Neural progenitor cell (in vitro differentiated cells): ENCODE data around the gene C19orf81. TPM values are rescaled to one million over a fixed set of nuclear protein-coding genes. Genes with fewer than 3 reads are reported as not detected.
A peak's percentile ranks its signal among the peaks of the same experiment; 100 is the strongest.
"Not testable (repeated sequence)": the region's sequence is repeated elsewhere in the genome, so short reads cannot be mapped to it uniquely, and the experiment has no call there.

Source experiments
- DNase-seq: peaks from one replicate; pipeline ENCODE4 v3.0.0-alpha.2; 2016; ENCODE audit warnings: low spot score
- H2AFZ ChIP-seq: fragments of 200-600 bp; sonication (generic); replicated peaks from 2 replicates; pipeline ENCODE4 v1.6.1; 2016; ENCODE audit warnings: antibody characterized with exemption
- H3F3A ChIP-seq: fragments of 200-600 bp; sonication (generic); 2 replicates; pipeline ENCODE4 v1.6.1; 2016; ENCODE audit warnings: antibody characterized with exemption, low read depth
- H3K27ac ChIP-seq: fragments of 200-600 bp; sonication (generic); 2 replicates; pipeline ENCODE4 v1.5.1; 2016; ENCODE audit warnings: mild to moderate bottlenecking
- H3K27me3 ChIP-seq: fragments of 200-600 bp; sonication (generic); 2 replicates; pipeline ENCODE4 v1.6.1; 2016; ENCODE audit warnings: mild to moderate bottlenecking, moderate library complexity
- H3K36me3 ChIP-seq: fragments of 200-600 bp; sonication (generic); 2 replicates; pipeline ENCODE4 v1.5.1; 2016
- H3K4me1 ChIP-seq: fragments of 200-600 bp; sonication (generic); 2 replicates; pipeline ENCODE4 v1.6.1; 2016; ENCODE audit warnings: mixed run types
- H3K4me2 ChIP-seq: fragments of 200-600 bp; sonication (generic); 2 replicates; pipeline ENCODE4 v1.6.1; 2016
- H3K4me3 ChIP-seq: fragments of 200-600 bp; sonication (generic); 2 replicates; pipeline ENCODE4 v1.5.1; 2016
- H3K79me2 ChIP-seq: fragments of 200-600 bp; sonication (generic); 2 replicates; pipeline ENCODE4 v1.6.1; 2016; ENCODE audit warnings: low read depth
- H3K9ac ChIP-seq: fragments of 200-600 bp; sonication (generic); 2 replicates; pipeline ENCODE4 v1.6.1; 2016
- H3K9me3 ChIP-seq: fragments of 200-600 bp; sonication (generic); 2 replicates; pipeline ENCODE4 v1.5.1; 2016; ENCODE audit warnings: low read depth
- H4K20me1 ChIP-seq: fragments of 200-600 bp; sonication (generic); 2 replicates; pipeline ENCODE4 v1.6.1; 2016; ENCODE audit warnings: low read depth
- H3K27ac Mint-ChIP-seq: 3 replicates; pipeline ENCODE4 v1.8.0; 2021; ENCODE audit warnings: mixed read lengths
- H3K27me3 Mint-ChIP-seq: 2 replicates; pipeline ENCODE4 v1.8.0; 2022; ENCODE audit warnings: low read depth, mild to moderate bottlenecking, inconsistent platforms, moderate library complexity, mixed read lengths; ENCODE audit not compliant: insufficient read depth
- H3K36me3 Mint-ChIP-seq: 3 replicates; pipeline ENCODE4 v1.8.0; 2021; ENCODE audit warnings: mixed read lengths
- H3K4me1 Mint-ChIP-seq: 3 replicates; pipeline ENCODE4 v1.8.0; 2021; ENCODE audit warnings: mixed read lengths
- H3K4me3 Mint-ChIP-seq: 3 replicates; pipeline ENCODE4 v1.8.0; 2021; ENCODE audit warnings: mild to moderate bottlenecking, moderate library complexity, mixed read lengths
- H3K9me3 Mint-ChIP-seq: 3 replicates; pipeline ENCODE4 v1.8.0; 2020; ENCODE audit warnings: mixed read lengths
- EZH2 ChIP-seq: fragments of 200-600 bp; sonication (generic); IDR thresholded peaks from 2 replicates; pipeline ENCODE4 v1.6.1; 2017; ENCODE audit warnings: antibody characterized with exemption, mild to moderate bottlenecking, moderate library complexity
- EZH2phosphoT487 ChIP-seq: fragments of 200-600 bp; sonication (generic); IDR thresholded peaks from 2 replicates; pipeline ENCODE4 v1.6.1; 2017; ENCODE audit warnings: antibody characterized with exemption
- total RNA-seq: library from RNA; depleted of rRNA; stranded (reverse); fragments of >200 nt; gene quantifications from 2 replicates; pipeline ENCODE4 v1.2.3, GENCODE V29; 2015; ENCODE audit warnings: low replicate concordance
- TF ChIP-seq, protein P1 (sequence below): fragments of 200-600 bp; sonication (generic); IDR thresholded peaks from 2 replicates; pipeline ENCODE4 v1.5.1; 2017; ENCODE audit warnings: antibody characterized with exemption, mild to moderate bottlenecking

Gene C19orf81
- total RNA-seq, 1 donor from 2014 or later: 1.3 TPM

DNA sequence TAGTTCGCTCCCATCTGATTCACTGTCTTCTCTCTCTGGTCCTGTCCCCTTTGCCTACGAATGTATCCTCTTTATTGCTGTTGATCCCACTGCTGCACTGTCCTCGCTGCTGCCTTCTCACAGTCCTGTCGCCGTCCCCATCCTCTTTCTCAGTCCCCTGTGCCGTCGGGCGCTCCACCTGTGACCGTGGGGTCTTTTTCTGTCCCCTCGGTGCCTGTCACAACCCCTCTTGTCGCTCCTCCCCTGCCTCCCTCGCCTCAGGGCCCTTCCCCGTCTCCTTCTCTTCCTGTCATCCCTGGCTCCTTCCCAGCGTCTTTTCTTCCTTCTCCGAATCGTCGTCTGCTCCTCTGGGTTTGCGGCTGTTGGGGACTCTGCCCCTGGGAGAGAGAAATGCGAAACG is 41.9 kb upstream of the C19orf81 start:
- Histone ChIP-seq H2AFZ (no peak overlapping the region), H4K20me1 (no peaks in the 10 kb centered on the region), H3K36me3 (no peaks in the 10 kb centered on the region), H3K4me3 (no peak overlapping the region), H3K4me1 (no peaks in the 10 kb centered on the region), H3F3A (peaks cover 2% of the 10 kb centered on the region), H3K27ac (no peak overlapping the region), H3K79me2 (no peaks in the 10 kb centered on the region), H3K9me3 (no peaks in the 10 kb centered on the region), H3K9ac (no peak overlapping the region), H3K4me2 (no peak overlapping the region), H3K27me3 (peaks cover 29% of the 10 kb centered on the region)
- Mint-ChIP-seq H3K27ac (no peak overlapping the region), H3K9me3 (peaks cover 8% of the 10 kb centered on the region), H3K27me3 (peaks cover 28% of the 10 kb centered on the region), H3K4me3 (peak overlapping the region; percentile 70), H3K4me1 (peaks cover 9% of the 10 kb centered on the region), H3K36me3 (no peaks in the 10 kb centered on the region)
- no peak for DNase-seq
- TF ChIP-seq EZH2 (no peak), EZH2phosphoT487 (no peak)
- TF ChIP-seq, protein P1, sequence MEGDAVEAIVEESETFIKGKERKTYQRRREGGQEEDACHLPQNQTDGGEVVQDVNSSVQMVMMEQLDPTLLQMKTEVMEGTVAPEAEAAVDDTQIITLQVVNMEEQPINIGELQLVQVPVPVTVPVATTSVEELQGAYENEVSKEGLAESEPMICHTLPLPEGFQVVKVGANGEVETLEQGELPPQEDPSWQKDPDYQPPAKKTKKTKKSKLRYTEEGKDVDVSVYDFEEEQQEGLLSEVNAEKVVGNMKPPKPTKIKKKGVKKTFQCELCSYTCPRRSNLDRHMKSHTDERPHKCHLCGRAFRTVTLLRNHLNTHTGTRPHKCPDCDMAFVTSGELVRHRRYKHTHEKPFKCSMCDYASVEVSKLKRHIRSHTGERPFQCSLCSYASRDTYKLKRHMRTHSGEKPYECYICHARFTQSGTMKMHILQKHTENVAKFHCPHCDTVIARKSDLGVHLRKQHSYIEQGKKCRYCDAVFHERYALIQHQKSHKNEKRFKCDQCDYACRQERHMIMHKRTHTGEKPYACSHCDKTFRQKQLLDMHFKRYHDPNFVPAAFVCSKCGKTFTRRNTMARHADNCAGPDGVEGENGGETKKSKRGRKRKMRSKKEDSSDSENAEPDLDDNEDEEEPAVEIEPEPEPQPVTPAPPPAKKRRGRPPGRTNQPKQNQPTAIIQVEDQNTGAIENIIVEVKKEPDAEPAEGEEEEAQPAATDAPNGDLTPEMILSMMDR: no peak

DNA sequence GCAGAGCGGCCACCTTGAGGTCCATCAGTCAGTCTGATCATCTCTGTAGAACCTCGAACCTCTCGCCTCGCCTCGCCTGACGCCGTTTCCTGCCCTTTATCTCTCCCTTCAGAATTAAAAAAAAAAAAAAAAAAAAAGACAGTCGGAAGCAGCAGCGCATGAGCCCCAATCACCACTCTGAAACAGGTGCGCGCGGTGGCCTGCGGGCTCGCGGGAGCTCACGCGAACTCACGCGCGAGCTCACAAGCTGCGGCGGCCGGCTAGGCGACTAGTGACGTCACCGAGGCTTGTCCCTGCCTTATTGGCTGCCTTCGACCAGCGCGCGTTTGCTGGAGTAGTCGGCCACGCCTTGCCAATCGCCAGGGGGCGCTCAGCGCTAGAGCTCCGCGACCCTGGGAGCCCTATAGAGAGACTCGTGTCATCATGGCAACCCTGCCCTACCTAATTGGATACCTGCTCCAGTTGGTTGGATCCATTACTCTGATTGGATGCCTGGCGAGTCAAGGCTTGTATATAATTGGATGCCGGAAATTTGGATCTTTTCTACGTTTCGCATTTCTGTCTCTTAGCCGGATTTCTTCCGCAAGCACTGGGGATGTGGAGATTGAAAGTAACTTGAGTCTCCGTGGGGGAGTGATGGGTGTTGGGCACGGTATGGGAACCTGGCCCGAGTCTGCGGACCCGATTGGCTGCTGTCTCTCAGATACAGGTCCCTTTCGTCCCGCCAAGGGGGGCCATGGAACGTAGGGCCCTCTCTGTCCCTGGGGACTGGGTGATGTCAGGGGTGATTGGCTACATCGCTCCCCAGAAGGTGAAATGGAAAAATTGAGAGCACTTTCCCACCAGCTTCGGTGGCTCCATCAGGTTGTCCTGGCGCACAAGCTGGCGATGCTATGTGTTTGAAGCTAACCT is 41.1 kb upstream of the C19orf81 start:
- H3K79me2 ChIP-seq: no peaks in the 10 kb centered on the region
- H3K4me2 ChIP-seq: no peak overlapping the region
- peaks cover 9% of the 10 kb centered on the region for H3K4me1 Mint-ChIP-seq
- no peaks in the 10 kb centered on the region for H3K9me3 ChIP-seq
- no peak overlapping the region for H3K27ac Mint-ChIP-seq
- no peaks in the 10 kb centered on the region for H3K4me1 ChIP-seq
- no peak for TF ChIP-seq EZH2phosphoT487
- TF ChIP-seq, protein P1: peak; percentile 66
- no peak for TF ChIP-seq EZH2
- H3F3A ChIP-seq: peaks cover 2% of the 10 kb centered on the region
- H3K27me3 ChIP-seq: peaks cover 22% of the 10 kb centered on the region
- H3K36me3 Mint-ChIP-seq: no peaks in the 10 kb centered on the region
- peak overlapping the region; percentile 37 for H2AFZ ChIP-seq
- H3K4me3 ChIP-seq: no peak overlapping the region
- no peaks in the 10 kb centered on the region for H4K20me1 ChIP-seq
- peak overlapping the region; percentile 70 for H3K4me3 Mint-ChIP-seq
- H3K9me3 Mint-ChIP-seq: peaks cover 8% of the 10 kb centered on the region
- no peak overlapping the region for H3K27ac ChIP-seq
- H3K27me3 Mint-ChIP-seq: peaks cover 24% of the 10 kb centered on the region
- H3K36me3 ChIP-seq: no peaks in the 10 kb centered on the region
- H3K9ac ChIP-seq: no peak overlapping the region
- peak; percentile 97 for DNase-seq

DNA sequence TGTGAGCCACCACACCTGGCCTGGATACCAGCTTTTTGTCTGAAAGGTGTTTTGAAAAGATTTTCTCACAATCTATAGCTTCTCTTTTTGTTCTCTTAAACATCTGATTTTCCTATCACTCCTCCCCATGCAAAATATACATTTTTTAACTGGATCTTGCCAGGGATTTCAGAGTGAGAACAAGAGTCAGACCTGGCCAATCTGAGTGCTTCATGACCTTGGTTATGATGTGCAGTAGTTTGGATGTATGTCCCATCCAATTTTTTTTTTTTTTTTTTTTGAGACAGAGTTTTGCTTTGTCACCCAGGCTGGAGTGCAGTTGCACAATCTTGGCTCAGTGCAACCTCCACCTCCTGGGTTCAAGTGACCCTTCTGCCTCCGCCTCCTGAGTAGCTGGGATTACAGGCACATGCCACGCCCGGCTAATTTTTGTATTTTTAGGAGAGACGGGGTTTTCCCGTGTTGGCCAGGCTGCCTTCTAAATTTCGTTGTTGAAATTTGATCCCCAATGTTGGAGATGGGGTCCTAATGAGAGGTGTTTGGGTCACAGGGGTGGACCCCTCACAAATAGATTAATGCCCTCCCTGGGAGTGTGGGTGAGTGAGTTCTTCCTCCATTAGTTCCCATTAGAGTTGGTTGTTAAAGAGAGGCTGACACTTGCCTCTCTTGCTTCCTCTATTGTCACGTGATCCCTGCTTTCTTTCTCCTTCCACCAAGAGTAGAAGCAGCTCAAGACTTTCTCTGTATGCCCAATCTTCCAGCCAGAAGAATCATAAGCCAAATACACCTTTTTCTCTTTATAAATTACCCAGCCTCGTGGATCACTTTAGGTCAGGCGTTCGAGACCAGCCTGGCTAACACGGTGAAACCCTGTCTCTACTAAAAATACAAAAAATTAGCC is 36.5 kb upstream of the C19orf81 start:
- not testable (repeated sequence) for H3F3A ChIP-seq, H3K4me2 ChIP-seq, H4K20me1 ChIP-seq, H3K4me3 ChIP-seq, H3K27me3 ChIP-seq, H3K9me3 Mint-ChIP-seq, DNase-seq, H3K27ac ChIP-seq, H3K9me3 ChIP-seq, H3K4me1 ChIP-seq, H3K36me3 ChIP-seq, H3K4me1 Mint-ChIP-seq, H3K79me2 ChIP-seq, H3K9ac ChIP-seq, H3K36me3 Mint-ChIP-seq, H2AFZ ChIP-seq, H3K4me3 Mint-ChIP-seq, H3K27ac Mint-ChIP-seq
- peaks cover 12% of the 10 kb centered on the region for H3K27me3 Mint-ChIP-seq

DNA sequence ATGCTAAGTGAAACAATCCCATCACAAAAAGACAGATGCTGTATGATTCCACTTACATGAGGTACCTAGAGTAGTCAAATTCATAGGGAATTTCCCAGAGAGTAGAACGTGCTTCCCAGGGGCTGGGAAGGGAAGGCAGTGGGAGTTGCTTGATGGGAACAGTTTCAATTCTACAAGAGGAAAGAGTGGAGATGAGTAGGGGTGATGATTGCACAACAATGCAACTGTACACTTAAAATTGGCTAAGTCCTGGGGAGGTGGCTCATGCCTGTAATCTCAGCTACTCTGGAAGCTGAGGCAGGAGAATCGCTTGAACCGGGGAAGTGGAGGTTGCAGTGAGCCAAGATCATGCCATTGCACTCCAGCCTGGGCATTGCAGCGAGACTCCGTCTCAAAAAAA is 30.9 kb upstream of the C19orf81 start:
- H3K27ac Mint-ChIP-seq, H3K9me3 Mint-ChIP-seq, H3K9ac ChIP-seq, H3K9me3 ChIP-seq, H4K20me1 ChIP-seq, DNase-seq, H3K4me2 ChIP-seq, H2AFZ ChIP-seq, H3K4me1 Mint-ChIP-seq, H3K27me3 Mint-ChIP-seq, H3K36me3 ChIP-seq, H3K27me3 ChIP-seq, H3K79me2 ChIP-seq, H3K4me3 Mint-ChIP-seq, H3K4me1 ChIP-seq, H3K4me3 ChIP-seq, H3K36me3 Mint-ChIP-seq, H3K27ac ChIP-seq, H3F3A ChIP-seq: not testable (repeated sequence)

DNA sequence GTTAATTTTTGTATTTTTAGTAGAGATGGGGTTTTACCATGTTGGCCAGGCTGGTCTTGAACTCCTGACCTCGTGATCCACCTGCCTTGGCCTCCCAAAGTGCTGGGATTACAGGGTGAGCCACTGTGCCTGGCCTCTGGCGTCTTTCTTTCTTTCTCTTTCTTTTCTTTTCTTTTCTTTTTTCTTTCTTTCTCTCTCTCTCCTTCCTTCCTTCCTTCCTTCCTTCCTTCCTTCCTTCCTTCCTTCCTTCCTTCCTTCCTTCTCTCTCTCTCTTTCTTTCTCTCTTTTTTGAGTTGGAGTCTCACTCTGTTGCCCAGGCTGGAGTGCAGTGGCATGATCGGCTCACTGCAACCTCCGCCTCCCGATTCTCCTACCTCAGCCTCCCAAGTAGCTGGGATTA is 30.1 kb upstream of the C19orf81 start:
- H3K27me3 ChIP-seq, H4K20me1 ChIP-seq, H3K27me3 Mint-ChIP-seq, H3K27ac Mint-ChIP-seq, H3K4me2 ChIP-seq, H3K9ac ChIP-seq, H3K79me2 ChIP-seq, H3K9me3 ChIP-seq, H3K4me3 ChIP-seq, H3K36me3 Mint-ChIP-seq, H3K36me3 ChIP-seq, H3K4me3 Mint-ChIP-seq, DNase-seq, H3K9me3 Mint-ChIP-seq, H3K4me1 Mint-ChIP-seq, H3K4me1 ChIP-seq, H2AFZ ChIP-seq, H3K27ac ChIP-seq, H3F3A ChIP-seq: not testable (repeated sequence)

DNA sequence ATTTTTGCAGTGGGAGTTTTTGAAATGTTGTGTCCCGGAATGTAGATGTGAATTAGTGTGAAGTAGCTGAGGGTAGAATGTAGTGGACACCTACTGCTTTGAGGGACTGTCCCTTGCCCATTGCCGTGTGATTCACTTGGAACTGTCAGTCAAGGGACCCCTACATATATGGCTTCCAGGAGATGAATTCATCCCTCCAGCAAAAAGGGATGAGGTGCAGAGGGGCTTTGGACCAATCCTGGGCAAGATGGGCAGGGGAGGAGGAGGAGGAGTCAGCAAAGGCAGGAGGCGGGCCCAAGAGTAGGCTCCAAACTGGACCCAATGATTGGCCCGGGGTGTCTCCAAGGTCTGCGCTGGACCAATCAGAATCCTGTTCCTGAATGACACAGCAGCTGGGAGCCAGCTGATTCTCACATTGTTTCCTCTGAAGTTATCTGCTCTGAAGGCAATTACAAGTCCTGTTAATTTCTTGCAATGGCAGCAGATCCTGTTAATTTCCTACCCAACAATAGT is 28.8 kb upstream of the C19orf81 start:
- H4K20me1 ChIP-seq, H3K27ac ChIP-seq, H3K27me3 Mint-ChIP-seq, H3K9me3 Mint-ChIP-seq, H3F3A ChIP-seq, H3K27me3 ChIP-seq, H3K4me1 ChIP-seq, DNase-seq, H3K79me2 ChIP-seq, H3K36me3 Mint-ChIP-seq, H3K27ac Mint-ChIP-seq, H3K4me2 ChIP-seq, H2AFZ ChIP-seq, H3K9me3 ChIP-seq, H3K4me1 Mint-ChIP-seq, H3K9ac ChIP-seq, H3K36me3 ChIP-seq, H3K4me3 Mint-ChIP-seq, H3K4me3 ChIP-seq: not testable (repeated sequence)
